ENCODE results near the gene KCNH4.

KCNH4 gene

DNA sequence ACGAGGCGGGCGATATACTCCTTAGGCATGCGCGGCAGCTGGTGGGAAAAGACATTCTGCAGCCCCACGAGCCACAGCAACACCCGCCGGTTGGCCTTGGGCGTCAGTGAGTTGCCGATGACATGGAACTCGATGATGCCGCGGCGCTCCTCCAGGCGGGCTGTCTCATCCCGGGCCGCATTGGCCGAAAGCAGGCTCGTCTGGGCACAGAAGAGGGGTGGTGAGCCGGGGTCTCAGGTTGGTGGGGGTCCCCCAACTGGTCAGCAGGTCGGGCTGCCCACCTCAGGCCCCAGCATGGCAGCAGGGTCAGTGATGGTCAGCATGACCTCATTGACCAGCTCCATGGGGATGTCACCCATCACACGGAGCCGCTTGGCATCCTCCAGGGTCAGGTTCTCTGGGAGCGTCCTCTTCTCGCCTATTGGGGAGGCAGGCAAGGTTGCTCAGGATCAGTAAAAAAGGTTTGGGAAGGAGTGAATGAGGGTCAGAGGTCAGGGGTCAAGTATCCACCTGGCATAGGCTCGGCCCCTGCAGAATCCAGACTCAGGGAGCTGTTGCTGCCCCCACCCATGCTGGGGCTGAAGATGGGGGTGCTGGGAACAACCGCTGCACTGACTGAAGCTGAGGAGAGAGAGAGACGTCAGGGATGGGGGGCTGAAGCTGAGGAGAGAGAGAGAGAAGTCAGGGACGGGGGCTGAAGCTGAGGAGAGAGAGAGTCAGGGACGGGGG, 63.4 kb downstream of the KCNH4 start:
- DNase-seq (ENCODE audit: low read depth in 2 of 2), result no peak

DNA sequence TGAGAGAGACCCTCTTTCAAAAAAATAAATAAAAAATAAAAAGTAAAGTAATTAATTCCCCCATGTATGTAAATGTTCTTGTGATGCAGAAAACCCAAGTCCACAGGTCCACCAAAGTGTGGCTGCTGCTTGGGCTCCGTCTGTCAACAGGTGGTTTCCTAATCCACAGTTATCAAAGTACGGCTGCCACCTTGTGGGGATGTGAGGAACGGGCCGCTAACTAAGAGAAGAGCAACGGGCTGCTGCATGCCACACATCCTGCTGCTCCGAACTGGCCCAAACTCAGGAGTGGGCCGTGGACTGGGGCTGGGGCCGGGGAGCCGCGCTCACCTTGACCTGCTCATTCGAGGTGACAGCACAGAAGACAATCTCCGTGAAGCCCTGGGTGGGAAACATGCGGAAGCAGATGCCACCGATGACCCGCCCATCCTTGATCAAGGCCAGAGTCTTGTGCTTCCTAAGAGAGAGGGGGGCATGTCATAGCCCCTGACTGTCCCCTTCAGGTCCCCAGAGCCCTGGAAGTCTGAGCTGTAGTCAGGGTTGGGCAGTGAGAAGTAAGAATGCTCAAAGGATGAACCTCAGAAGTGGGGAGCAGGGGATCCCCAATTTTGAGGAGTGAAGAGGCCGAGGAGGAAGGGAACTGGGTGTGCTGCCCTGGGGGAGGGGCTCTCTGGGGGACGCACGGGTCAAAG, 64.1 kb downstream of the KCNH4 start:
- peak; percentile 72 to 76 for DNase-seq (ENCODE audit: low read depth in 2 of 2)

DNA sequence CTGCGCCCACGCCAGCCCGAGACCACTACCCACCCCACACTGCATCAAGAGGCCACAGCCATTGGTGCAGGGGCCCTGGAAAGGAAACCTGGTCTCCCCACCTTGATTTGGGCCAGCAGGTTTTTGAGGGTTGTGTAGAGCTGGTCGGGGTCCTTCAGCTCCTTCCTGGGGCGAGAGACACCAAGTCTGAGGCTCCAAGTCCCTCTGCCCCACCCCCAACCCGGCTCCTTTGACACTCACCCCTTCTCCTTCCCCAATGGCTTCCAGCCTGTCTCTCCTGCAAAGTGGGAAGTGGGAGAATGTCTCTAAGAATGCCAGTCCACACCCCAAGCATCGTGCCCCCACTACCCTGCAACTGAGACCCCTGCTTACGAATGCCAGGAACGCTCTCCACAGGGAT, 66.8 kb downstream of the KCNH4 start:
- DNase-seq (ENCODE audit: low read depth in 2 of 2), result no peak

DNA sequence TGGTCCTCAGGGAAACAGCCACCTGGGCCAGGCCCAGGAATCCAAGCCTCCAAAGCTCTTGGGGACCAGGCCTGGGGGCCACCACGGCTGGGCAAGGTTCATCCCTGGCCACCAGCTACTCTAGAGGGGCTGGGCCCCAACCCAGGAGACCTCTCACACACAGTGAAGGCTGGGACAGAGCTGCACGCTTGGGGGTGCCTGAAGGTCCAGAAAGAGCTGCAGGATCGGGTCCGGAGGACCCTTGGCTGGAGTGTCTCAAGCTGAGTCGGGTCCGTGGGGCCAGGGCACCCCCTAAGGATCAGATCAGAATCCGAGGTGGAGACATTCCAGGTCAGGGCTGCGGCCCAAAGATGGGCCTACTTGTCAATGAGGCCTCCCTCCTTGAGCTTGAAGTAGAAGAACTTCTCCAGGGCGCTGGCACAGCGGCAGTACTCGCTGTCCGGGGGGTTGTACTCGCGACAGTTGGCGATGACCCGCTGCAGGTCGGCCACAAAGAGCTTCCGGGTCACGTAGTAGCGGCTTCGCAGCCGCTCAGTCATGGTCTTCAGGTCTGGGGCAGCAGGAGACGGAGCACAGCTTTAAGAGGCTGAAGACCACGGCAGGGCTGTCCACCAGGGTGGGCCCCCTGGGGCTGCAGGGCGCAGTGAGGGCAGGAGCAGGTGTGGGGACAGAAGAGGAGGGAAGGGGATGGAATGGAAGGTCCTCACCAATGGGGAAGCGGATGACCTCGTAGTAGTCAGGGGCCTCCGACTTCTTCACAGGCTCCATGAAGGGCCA, 67.5 kb downstream of the KCNH4 start:
- no peak for DNase-seq (ENCODE audit: low read depth in 2 of 2)

DNA sequence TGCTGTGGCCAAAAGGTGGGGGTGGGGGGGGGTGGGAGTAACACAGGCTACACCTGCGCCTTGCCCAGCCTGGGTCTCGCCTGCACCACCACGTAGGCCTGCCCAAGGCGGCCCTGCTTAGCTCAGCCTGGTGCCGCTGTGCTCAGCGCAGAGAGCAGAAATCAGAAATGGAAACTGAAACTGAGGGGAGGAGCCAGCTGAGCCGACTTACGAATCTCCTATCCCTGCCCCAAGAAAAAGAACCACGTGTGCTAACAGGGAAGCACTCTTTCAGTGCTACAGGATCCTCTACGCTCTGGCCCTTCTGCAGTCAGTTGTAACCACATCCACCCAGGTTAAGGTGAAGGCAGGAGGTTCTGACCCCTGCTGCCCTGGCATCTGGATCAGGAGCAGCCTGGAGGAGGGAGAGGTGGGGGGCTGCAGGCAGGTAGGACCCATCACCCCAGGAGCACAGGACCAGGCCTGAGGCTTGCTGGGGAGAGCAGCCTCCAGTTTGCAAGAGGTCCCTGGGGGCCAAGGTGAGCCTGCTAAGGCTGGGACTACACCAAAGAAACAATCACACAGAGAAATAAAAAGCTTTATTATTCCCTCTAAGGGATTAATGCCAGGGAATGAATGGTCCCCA, 68.3 kb downstream of the KCNH4 start, which contains the start of gene DHX58:
DHX58 (minus strand) TSS at position 163 of the 625 bp plus-strand sequence. CDS start 822 bp downstream, outside the sequence.
- peak; percentile 54 to 68 for DNase-seq (ENCODE audit: low read depth in 2 of 2)

DNA sequence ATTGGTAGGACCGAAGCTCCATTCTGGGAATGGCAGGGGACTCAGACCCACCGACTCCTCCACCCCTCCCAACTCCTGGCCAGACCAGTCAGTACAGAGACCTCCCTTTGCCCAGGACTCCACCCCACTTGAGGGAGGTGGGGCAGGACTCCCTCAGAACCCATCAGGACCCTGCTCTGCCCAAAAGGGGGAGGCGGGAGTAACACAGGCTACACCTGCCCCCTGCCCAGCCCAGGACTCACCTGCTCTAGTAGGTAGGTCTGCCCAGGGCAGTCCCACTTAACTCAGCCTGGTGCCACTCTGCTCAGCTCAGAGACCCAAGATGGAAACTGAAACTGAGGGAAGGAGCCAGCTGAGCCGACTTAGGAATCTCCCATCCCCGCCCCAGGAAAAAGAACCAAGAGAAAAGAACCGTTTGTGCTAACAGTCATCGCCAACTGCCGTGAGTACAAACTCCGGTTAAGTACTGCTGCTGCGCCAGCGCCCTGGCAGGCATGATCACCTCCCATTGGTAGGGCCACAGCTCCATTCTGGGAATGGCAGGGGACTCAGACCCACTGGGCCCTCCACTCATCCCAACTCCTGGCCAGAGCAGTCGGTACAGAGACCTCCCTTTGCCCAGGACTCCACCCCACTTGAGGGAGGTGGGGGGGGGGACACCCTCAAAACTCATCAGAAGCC, 68.9 kb downstream of the KCNH4 start:
- no peak for DNase-seq (ENCODE audit: low read depth in 2 of 2)

DNA sequence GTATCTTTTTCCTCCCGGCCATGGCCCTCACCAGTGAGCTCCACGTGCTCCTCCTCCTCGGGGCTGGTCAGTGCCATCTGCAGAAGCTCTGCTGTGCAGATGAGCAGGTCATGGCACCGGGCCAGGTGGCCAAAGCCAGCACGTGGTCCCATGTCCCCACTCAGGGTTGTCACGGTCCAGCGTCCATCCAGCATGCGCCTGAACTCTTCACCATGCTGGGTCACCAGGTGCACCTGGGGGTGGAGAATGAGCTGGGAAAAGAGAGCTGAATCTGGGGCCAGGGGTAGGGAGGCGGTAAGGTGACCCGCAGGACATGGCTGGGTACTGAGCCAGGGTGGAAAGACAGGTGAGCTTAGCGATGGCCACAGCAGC, 69.7 kb downstream of the KCNH4 start:
- no peak for DNase-seq (ENCODE audit: low read depth in 2 of 2)

DNA sequence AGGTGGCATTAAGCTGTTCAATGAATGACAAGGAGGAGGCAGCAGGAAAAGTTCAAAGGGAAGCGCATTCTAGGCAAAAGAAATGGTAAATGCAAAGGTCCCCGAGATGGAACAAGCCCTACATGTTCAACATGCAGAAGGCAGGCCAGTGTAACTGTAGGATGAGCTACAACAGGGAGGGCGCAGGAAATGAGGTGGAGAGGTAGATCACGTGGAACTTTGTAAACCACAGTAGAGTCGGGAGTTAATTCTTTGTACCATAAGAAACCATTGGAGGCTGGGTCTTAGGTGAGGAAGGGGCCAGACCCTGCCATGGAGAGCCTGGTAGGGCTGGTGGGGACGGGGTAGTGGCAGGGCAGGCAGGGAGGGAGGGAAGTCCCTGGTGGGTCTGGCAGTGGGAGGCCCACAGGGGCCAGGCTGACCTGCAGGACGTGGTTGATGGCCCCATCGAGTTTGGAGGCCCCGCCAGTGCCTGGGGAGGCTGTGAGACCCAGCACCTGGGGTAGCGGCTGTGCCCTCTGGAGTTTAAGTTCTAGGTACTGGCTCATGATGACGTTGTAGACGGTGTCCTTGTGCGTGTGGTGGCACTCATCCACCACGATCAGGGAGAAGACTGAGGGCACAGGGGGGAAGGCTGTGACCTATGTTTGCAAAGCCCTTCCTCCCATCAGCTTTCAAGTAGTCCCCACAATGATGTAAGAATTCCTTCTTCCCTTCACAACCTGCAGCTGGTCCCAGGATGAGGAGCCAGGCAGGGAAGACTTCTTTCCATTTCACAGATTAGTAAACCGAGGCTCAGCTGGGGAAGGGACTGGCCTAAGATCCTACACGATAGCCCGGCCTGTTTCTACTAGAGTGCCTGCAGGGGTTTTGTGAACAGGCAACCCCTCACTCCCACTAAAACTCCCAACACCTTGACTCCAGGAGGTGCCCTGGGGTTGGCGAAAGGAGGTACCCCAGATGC, 70.4 kb downstream of the KCNH4 start:
- no peak for DNase-seq (ENCODE audit: low read depth in 2 of 2)

DNA sequence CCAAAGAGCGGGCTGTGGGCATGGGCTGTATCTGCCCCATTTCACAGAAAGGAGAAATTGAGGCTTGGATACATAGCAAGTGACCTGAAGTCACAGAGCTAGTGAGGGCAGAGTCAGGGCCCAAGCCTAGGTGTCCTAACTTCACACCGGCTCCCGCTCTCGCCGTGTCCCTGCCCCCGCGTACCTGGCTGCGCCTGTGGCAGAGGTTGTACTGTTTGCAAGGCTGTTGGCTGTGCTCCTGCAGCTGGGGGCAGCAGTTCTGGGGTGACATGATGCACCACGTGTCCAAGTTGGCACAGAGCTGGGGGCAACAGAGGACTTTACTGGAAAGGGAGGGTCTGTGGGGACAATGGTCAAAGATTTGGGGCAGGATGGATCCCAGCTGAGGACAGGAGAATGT, 71.9 kb downstream of the KCNH4 start:
- no peak for DNase-seq (ENCODE audit: low read depth in 2 of 2)

DNA sequence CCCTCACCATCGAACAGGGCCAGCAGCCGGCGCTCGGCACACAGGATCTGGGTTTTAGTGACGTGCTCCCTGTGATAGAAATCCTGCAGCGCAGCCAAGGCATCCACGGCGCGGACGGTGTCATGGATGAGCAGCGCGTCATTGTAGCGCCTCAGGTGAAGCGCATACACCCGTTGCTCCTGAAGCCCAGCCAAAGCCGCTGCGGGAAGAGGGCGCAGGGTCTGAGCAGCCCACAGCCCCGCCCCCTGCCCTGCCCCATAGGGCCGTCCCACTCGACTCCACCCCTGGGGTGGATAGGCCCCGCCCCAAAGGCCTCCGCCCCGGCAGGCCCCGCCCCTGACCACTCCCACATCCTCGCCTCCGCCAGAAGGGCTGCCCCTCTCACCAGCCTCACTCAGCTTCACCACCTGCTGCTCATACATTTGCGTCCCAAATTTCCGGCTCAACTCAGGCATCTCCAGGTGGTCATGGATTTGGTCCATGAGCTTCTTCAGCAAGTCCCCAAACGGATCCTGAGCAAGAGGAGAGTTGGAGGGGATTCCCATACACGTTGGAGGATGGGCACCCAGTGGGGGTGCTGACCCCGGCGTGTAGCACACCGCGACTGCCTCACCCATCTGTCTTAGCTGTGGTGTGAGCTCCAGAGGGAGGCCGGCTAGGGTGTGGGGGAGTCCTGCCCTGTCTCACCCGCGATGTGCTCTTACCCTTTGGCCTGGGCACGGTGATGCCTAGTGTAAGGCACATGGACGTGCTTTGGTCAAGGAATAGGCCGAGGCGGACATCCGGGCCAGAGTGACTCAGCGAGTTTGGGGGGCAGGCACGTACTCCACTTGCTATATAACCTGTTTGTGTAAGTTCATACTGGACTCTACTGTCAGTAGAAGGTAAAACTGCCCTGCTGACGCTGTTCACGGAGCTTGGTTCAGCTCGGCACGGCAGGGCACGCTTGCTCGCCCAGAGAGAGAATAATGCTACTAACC, 73.1 kb downstream of the KCNH4 start:
- peak; percentile 91 to 95 for DNase-seq (ENCODE audit: low read depth in 2 of 2)

DNA sequence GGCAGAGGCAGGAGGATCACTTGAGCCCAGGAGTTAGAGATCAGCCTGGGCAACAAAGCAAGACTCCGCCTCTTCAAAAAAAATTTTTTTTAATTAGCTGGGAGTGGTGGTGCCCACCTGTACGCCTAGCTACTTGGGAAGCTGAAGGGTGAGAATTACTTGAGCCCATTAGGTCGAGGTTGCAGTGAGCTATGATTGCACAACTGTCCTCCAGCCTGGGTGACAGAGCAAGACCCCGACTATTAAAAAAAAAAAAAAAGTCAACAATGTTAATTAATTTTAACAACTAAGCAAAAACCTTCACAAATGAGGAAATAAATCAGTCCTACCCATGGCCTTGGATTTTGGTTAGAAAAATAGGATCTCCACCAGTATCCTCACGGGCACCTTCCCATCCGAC, 73.8 kb downstream of the KCNH4 start:
- DNase-seq (ENCODE audit: low read depth in 2 of 2), result no peak

Data from activated CD4-positive, alpha-beta T cell treated with anti-CD3 and anti-CD28 coated beads for 24 hours (primary cell).